NCI-H187 treated with DMSO at 0.1 percent for 48 hours (cell line): ENCODE results near the gene CDX2.

Experiments
- DNase-seq: peaks from one replicate; lab custom pipeline; 2025; lab: John Stamatoyannopoulos, UW

The CDX2 gene

GRCh38 chr13:27978301-27978968 is 9.3 kb upstream of the CDX2 start:
- no peak for DNase-seq

GRCh38 chr13:27977476-27978300 is 8.6 kb upstream of the CDX2 start:
- no peak for DNase-seq

GRCh38 chr13:27976362-27977091 is 7.4 kb upstream of the CDX2 start:
- DNase-seq, result no peak

GRCh38 chr13:27975564-27976361 is 6.6 kb upstream of the CDX2 start:
- DNase-seq, result no peak

- no peak for DNase-seq
These were observed 5.0 kb upstream of the CDX2 start for GRCh38 chr13:27973961-27974662.

- no peak for DNase-seq
These were observed 4.2 kb upstream of the CDX2 start for GRCh38 chr13:27973291-27973690.

GRCh38 chr13:27972478-27972820 is 3.3 kb upstream of the CDX2 start:
- DNase-seq, result no peak

GRCh38 chr13:27971776-27972477 is 2.8 kb upstream of the CDX2 start:
- DNase-seq, result no peak

GRCh38 chr13:27971236-27971645 is 2.1 kb upstream of the CDX2 start:
- DNase-seq, result no peak

GRCh38 chr13:27970382-27971235 is 1.5 kb upstream of the CDX2 start:
- DNase-seq, result no peak

GRCh38 chr13:27969866-27970229 is 733 bp upstream of the CDX2 start:
- no peak for DNase-seq

GRCh38 chr13:27968316-27969081 is 616 bp downstream of the CDX2 start:
- DNase-seq, result no peak

- no peak for DNase-seq
These were observed 1.3 kb downstream of the CDX2 start for GRCh38 chr13:27967736-27968315.

GRCh38 chr13:27967203-27967735 is 1.8 kb downstream of the CDX2 start:
- DNase-seq, result no peak

- DNase-seq, result no peak
These were observed 2.4 kb downstream of the CDX2 start for GRCh38 chr13:27966641-27967202.

GRCh38 chr13:27965740-27966640 is 3.1 kb downstream of the CDX2 start:
- DNase-seq, result no peak

GRCh38 chr13:27965343-27965739 is 3.8 kb downstream of the CDX2 start:
- no peak for DNase-seq
